Measurements from ENCODE around the gene ANKRD34C. TPM values are rescaled to one million over a fixed set of nuclear protein-coding genes. Genes with fewer than 3 reads are reported as not detected.
"Not testable (repeated sequence)": the region's sequence is repeated elsewhere in the genome, so short reads cannot be mapped to it uniquely, and the experiment has no call there.

The ANKRD34C gene
- total and polyA plus RNA-seq, 9 of the 15 experiments (the other 6 are each of a cell fraction or from before 2014, with no cell fraction given), result 0.01 TPM; not detected in 8

DNA sequence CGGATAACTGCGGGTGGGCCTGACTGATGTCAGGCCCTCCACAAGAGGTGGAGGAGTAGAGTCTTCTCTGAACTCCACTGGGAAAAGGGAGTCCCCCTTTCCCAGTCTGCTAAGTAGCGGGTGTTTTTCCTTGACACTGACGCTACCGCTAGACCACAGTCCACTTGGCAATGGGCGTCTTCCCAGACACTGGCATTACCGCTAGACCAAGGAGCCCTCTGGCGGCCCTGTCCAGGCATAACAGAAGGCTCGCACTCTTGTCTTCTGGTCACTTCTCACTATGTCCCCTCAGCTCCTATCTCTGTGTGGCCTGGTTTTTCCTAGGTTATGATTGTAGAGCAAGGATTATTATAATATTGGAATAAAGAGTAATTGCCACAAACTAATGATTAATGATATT lies 37.5 kb downstream of the ANKRD34C start:
- H3K4me1 ChIP-seq (replicated peaks in 1 of 2; ENCODE audit: control insufficient read depth in 2 of 2, insufficient read depth in 2 of 2, low read length in 2 of 2); H3K27me3 ChIP-seq (ENCODE audit: control insufficient read depth in 2 of 2, insufficient read depth in 2 of 2, low read length in 2 of 2); H3K79me2 ChIP-seq (ENCODE audit: control insufficient read depth, insufficient read depth, low read length); DNase-seq (ENCODE audit: extremely low read depth in 1 of 4, low spot score in 3 of 4); FAIRE-seq; H3K4me2 ChIP-seq (ENCODE audit: insufficient read depth, low read length); H3K9me1 ChIP-seq (ENCODE audit: control insufficient read depth, insufficient read depth, low read length); in situ Hi-C loops (cut with MboI); H3K9ac ChIP-seq (ENCODE audit: insufficient read depth in 1 of 2, low read depth in 2 of 2, low read length in 2 of 2); H3K4me3 ChIP-seq; H3K9me3 ChIP-seq (replicated peaks; ENCODE audit: control insufficient read depth, insufficient read depth, low read depth, low read length); BruUV-seq (replicated peaks); H3K27ac ChIP-seq (ENCODE audit: extremely low read depth, low read depth, low read length); intact Hi-C loops (cut with micrococcal nuclease); ATAC-seq; H2AFZ ChIP-seq (ENCODE audit: low read depth, low read length); CTCF ChIA-PET (ENCODE audit: low intra/inter-chr PET ratio); H4K20me1 ChIP-seq (replicated peaks; ENCODE audit: control insufficient read depth, insufficient read depth, low read length): not testable (repeated sequence)
- TF ChIP-seq, protein P1, sequence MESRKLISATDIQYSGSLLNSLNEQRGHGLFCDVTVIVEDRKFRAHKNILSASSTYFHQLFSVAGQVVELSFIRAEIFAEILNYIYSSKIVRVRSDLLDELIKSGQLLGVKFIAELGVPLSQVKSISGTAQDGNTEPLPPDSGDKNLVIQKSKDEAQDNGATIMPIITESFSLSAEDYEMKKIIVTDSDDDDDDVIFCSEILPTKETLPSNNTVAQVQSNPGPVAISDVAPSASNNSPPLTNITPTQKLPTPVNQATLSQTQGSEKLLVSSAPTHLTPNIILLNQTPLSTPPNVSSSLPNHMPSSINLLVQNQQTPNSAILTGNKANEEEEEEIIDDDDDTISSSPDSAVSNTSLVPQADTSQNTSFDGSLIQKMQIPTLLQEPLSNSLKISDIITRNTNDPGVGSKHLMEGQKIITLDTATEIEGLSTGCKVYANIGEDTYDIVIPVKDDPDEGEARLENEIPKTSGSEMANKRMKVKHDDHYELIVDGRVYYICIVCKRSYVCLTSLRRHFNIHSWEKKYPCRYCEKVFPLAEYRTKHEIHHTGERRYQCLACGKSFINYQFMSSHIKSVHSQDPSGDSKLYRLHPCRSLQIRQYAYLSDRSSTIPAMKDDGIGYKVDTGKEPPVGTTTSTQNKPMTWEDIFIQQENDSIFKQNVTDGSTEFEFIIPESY (CRISPR knock-in tag; IDR thresholded peaks at IDR 0.05), result peak; percentile 49; the same call in 1 of the 2 replicates
- POLR2A ChIA-PET, result interaction anchor here (0.6 kb wide), 1 partner anchor 288 kb away, joined by 3 read pairs; no protein-coding TSS in a partner anchor
- 90% methylated on average over 9 of the region's 9 CpGs for WGBS (ENCODE audit: insufficient coverage, low coverage, missing lambda C conversion rate)
- H3K36me3 ChIP-seq (ENCODE audit: control insufficient read depth, insufficient read depth, low read length), result peaks cover 86% of the 10 kb centered on the region

DNA sequence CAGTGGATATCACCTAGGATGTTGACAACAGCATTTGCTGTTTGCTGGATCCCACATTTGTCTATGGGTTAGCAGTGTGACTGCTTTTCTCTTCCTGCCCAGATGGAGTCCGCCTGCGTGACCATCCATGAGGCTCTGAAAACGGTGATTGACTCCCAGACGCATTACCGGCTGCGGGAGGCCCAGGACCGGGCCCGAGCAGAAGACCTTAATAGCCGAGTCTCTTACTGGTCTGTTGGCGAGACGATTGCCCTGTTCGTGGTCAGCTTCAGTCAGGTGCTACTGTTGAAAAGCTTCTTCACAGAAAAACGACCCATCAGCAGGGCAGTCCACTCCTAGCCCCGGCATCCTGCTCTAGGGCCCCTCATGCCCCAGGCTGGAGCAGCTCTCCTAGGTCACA lies 39.4 kb downstream of the ANKRD34C start:
- in situ Hi-C loops (cut with MboI) (no loop called here), intact Hi-C loops (cut with micrococcal nuclease) (no loop called here)
- no peak overlapping the region for H3K4me2 ChIP-seq (ENCODE audit: insufficient read depth, low read length)
- no peak overlapping the region for H2AFZ ChIP-seq (ENCODE audit: low read depth, low read length)
- H3K9me1 ChIP-seq (ENCODE audit: control insufficient read depth, insufficient read depth, low read length), result peaks cover 7% of the 10 kb centered on the region
- no peak for FAIRE-seq
- POLR2A ChIA-PET, result interaction anchor here (1.0 to 2.0 kb wide), 2 partner anchors 10 to 14 kb away, joined by 3 to 11 read pairs; partner anchors contain the start of gene TMED3
- H4K20me1 ChIP-seq (replicated peaks; ENCODE audit: control insufficient read depth, insufficient read depth, low read length), result no peaks in the 10 kb centered on the region; the same call in 1 of the 2 replicates
- peak overlapping the region in 1 of 2 experiments; percentile 41; a peak in 1 of 4 replicates for H3K9ac ChIP-seq (ENCODE audit: insufficient read depth in 1 of 2, low read depth in 2 of 2, low read length in 2 of 2)
- no peak for ATAC-seq
- H3K4me3 ChIP-seq, result no peak overlapping the region
- H3K27me3 ChIP-seq (ENCODE audit: control insufficient read depth in 2 of 2, insufficient read depth in 2 of 2, low read length in 2 of 2), result no peaks in the 10 kb centered on the region
- BruUV-seq (replicated peaks), result no TSS peak
- CTCF ChIA-PET (ENCODE audit: low intra/inter-chr PET ratio), result no interaction called here
- H3K4me1 ChIP-seq (replicated peaks in 1 of 2; ENCODE audit: control insufficient read depth in 2 of 2, insufficient read depth in 2 of 2, low read length in 2 of 2), result no peaks in the 10 kb centered on the region
- 91% methylated on average over 9 of the region's 14 CpGs for WGBS (ENCODE audit: insufficient coverage, low coverage, missing lambda C conversion rate)
- no peaks in the 10 kb centered on the region for H3K9me3 ChIP-seq (replicated peaks; ENCODE audit: control insufficient read depth, insufficient read depth, low read depth, low read length)
- DNase-seq (ENCODE audit: extremely low read depth in 1 of 4, low spot score in 3 of 4), result no peak
- H3K36me3 ChIP-seq (ENCODE audit: control insufficient read depth, insufficient read depth, low read length), result peaks cover 76% of the 10 kb centered on the region
- no peaks in the 10 kb centered on the region; the same call in 2 of the 3 replicates for H3K79me2 ChIP-seq (ENCODE audit: control insufficient read depth, insufficient read depth, low read length)
- no peak overlapping the region for H3K27ac ChIP-seq (ENCODE audit: extremely low read depth, low read depth, low read length)
- TF ChIP-seq, protein P2, sequence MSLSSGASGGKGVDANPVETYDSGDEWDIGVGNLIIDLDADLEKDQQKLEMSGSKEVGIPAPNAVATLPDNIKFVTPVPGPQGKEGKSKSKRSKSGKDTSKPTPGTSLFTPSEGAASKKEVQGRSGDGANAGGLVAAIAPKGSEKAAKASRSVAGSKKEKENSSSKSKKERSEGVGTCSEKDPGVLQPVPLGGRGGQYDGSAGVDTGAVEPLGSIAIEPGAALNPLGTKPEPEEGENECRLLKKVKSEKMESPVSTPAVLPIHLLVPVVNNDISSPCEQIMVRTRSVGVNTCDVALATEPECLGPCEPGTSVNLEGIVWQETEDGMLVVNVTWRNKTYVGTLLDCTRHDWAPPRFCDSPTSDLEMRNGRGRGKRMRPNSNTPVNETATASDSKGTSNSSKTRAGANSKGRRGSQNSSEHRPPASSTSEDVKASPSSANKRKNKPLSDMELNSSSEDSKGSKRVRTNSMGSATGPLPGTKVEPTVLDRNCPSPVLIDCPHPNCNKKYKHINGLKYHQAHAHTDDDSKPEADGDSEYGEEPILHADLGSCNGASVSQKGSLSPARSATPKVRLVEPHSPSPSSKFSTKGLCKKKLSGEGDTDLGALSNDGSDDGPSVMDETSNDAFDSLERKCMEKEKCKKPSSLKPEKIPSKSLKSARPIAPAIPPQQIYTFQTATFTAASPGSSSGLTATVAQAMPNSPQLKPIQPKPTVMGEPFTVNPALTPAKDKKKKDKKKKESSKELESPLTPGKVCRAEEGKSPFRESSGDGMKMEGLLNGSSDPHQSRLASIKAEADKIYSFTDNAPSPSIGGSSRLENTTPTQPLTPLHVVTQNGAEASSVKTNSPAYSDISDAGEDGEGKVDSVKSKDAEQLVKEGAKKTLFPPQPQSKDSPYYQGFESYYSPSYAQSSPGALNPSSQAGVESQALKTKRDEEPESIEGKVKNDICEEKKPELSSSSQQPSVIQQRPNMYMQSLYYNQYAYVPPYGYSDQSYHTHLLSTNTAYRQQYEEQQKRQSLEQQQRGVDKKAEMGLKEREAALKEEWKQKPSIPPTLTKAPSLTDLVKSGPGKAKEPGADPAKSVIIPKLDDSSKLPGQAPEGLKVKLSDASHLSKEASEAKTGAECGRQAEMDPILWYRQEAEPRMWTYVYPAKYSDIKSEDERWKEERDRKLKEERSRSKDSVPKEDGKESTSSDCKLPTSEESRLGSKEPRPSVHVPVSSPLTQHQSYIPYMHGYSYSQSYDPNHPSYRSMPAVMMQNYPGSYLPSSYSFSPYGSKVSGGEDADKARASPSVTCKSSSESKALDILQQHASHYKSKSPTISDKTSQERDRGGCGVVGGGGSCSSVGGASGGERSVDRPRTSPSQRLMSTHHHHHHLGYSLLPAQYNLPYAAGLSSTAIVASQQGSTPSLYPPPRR (CRISPR knock-in tag; IDR thresholded peaks at IDR 0.05; ENCODE audit: borderline replicate concordance), result no peak
- no peak for TF ChIP-seq RBM15 (IDR thresholded peaks at IDR 0.05; ENCODE audit: insufficient read depth, low read length)
- no peak for TF ChIP-seq DPF2 (IDR thresholded peaks at IDR 0.05)
- TF ChIP-seq YBX1 (IDR thresholded peaks at IDR 0.05), result no peak
- no peak for TF ChIP-seq NR2F6 (CRISPR knock-in tag; IDR thresholded peaks at IDR 0.05)
- no peak for TF ChIP-seq PTBP1 (IDR thresholded peaks at IDR 0.05; ENCODE audit: low read depth, low read length)
- no peak for TF ChIP-seq HMG20A (CRISPR knock-in tag; conservative IDR thresholded peaks at IDR 0.05)

Data from K562 (cell line).